Measurements from ENCODE around the gene OR1S2. TPM values are rescaled to one million over a fixed set of nuclear protein-coding genes. Genes with fewer than 3 reads are reported as not detected.
"Not testable (repeated sequence)": the region's sequence is repeated elsewhere in the genome, so short reads cannot be mapped to it uniquely, and the experiment has no call there.

The OR1S2 gene
- not detected in 2 replicates for total RNA-seq (2012; rRNA removed)

DNA sequence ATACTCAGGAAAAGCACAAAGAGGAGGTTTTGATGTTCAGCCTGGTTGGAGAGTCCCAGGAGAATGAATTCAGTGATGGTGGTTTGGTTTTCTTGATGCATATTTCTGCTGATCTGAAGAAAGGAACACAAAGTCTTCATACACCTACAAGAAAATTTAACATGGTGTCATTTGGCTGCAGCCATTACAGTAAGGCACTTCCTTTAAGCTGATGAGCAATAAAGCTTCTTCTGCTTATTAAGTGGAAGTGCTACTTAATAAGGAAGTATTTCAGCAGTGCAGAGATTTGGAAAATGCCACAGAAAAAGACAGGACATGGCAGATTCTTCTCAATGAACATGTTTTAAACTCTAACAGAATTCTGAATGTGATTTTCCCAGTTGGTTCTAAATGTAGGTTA lies at the start of gene OR1S2:
Gene OR1S2 (minus strand): TSS at position 101 of the 400 bp plus-strand sequence. CDS start 0 bp downstream, at position 101.
- no peaks in the 10 kb centered on the region for H3K9me3 ChIP-seq (replicated peaks; ENCODE audit: low read length)
- H3K4me2 ChIP-seq (ENCODE audit: low read length) = no peak within 1 kb of the TSS
- no peak within 1 kb of the TSS for H3K9ac ChIP-seq (ENCODE audit: low read depth, low read length)
- H3K4me3 ChIP-seq (ENCODE audit: low read length) = no peak within 1 kb of the TSS
- no peaks in the 10 kb centered on the region for H3K36me3 ChIP-seq (ENCODE audit: insufficient read depth, low read length)
- H3K27me3 ChIP-seq (ENCODE audit: control insufficient read depth, insufficient read depth, low read length) = no peaks in the 10 kb centered on the region
- H3K4me1 ChIP-seq (ENCODE audit: control insufficient read depth, insufficient read depth, low read length) = no peaks in the 10 kb centered on the region

- H3K4me1 ChIP-seq (ENCODE audit: control insufficient read depth, insufficient read depth, low read length) = no peaks in the 10 kb centered on the region
- no peak overlapping the region for H3K4me3 ChIP-seq (ENCODE audit: low read length)
- no peaks in the 10 kb centered on the region for H3K27me3 ChIP-seq (ENCODE audit: control insufficient read depth, insufficient read depth, low read length)
- no peaks in the 10 kb centered on the region for H3K9me3 ChIP-seq (replicated peaks; ENCODE audit: low read length)
- H3K36me3 ChIP-seq (ENCODE audit: insufficient read depth, low read length) = no peaks in the 10 kb centered on the region
- H3K4me2 ChIP-seq (ENCODE audit: low read length) = no peak overlapping the region
- H3K9ac ChIP-seq (ENCODE audit: low read depth, low read length) = no peak overlapping the region
These were observed 40.0 kb upstream of the OR1S2 start for GRCh38 chr11:58243954-58244353.

GRCh38 chr11:58227956-58228615 lies 24.1 kb upstream of the OR1S2 start:
- no peak overlapping the region for H3K4me2 ChIP-seq (ENCODE audit: low read length)
- H3K9me3 ChIP-seq (replicated peaks; ENCODE audit: low read length) = no peaks in the 10 kb centered on the region
- no peak overlapping the region for H3K4me3 ChIP-seq (ENCODE audit: low read length)
- no peak overlapping the region for H3K9ac ChIP-seq (ENCODE audit: low read depth, low read length)
- H3K27me3 ChIP-seq (ENCODE audit: control insufficient read depth, insufficient read depth, low read length) = no peaks in the 10 kb centered on the region
- no peaks in the 10 kb centered on the region for H3K4me1 ChIP-seq (ENCODE audit: control insufficient read depth, insufficient read depth, low read length)
- no peaks in the 10 kb centered on the region for H3K36me3 ChIP-seq (ENCODE audit: insufficient read depth, low read length)

DNA sequence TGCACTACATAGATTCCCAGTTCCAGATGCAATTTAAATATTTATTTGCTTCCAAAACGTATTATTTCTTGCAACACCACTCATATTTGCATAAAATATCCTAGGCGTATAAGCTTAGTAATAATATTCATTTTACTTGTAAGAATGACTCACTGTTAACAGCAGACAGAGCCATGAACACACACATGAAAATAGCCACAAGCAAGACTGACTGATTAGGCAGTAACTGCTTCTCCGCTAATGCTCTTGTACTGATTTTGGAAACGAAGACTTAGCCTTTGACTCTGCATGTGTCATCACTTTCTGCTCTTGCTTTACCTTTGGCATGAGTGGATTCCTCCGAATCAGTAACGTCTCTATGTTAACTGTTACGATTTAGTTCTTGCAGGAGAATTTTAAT lies 18.8 kb upstream of the OR1S2 start:
- Histone ChIP-seq H3K4me3 (ENCODE audit: low read length) (no peak overlapping the region), H3K4me1 (ENCODE audit: control insufficient read depth, insufficient read depth, low read length) (no peaks in the 10 kb centered on the region), H3K4me2 (ENCODE audit: low read length) (no peak overlapping the region), H3K27me3 (ENCODE audit: control insufficient read depth, insufficient read depth, low read length) (no peaks in the 10 kb centered on the region), H3K9ac (ENCODE audit: low read depth, low read length) (no peak overlapping the region), H3K9me3 (replicated peaks; ENCODE audit: low read length) (no peaks in the 10 kb centered on the region), H3K36me3 (ENCODE audit: insufficient read depth, low read length) (no peaks in the 10 kb centered on the region)

DNA sequence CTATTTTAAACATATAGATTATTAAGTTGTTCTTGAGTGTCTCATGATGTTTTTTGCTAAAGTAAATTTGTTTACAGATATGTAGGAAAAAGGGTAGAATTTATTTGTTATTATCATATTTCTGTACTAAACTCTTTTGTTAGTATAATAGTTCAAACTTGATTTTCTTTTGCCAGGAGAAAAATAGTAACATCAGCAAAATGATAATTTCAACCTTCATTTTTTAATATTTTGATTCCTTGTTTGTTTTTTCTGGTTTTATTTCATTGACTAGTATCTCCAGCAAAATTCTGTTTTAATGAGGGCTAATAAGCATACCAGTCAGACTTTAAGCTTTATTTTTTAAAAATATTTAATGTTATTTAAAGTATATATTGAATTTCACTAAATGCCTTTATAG lies 12.5 kb upstream of the OR1S2 start:
- Histone ChIP-seq H3K36me3 (ENCODE audit: insufficient read depth, low read length) (no peaks in the 10 kb centered on the region), H3K4me1 (ENCODE audit: control insufficient read depth, insufficient read depth, low read length) (no peaks in the 10 kb centered on the region), H3K4me3 (ENCODE audit: low read length) (no peak overlapping the region), H3K4me2 (ENCODE audit: low read length) (no peak overlapping the region), H3K9me3 (replicated peaks; ENCODE audit: low read length) (no peaks in the 10 kb centered on the region), H3K27me3 (ENCODE audit: control insufficient read depth, insufficient read depth, low read length) (no peaks in the 10 kb centered on the region), H3K9ac (ENCODE audit: low read depth, low read length) (no peak overlapping the region)

DNA sequence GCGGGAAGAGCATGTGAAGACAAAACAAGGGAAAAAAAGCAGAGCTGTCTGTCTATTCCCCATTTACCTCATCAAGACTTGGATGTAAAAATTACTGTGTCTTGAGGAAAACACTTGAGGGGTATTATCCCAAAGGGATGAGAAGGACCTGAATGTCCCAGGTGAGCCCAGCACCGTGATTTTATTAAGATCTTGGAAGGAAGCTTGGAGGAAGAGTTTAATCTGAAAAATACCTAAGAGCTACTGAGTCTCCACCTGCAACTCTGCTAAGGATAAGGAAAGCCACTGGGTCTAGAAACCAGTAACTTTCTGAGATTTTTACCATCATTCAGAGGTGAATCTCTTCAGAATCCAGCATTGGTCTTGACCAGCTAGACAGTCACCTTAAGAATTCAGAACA lies 8.5 kb upstream of the OR1S2 start, which contains the start of gene OR1S1:
Gene OR1S1 (plus strand): TSS at position 301 of the 400 bp plus-strand sequence.
- H3K4me1 ChIP-seq (ENCODE audit: control insufficient read depth, insufficient read depth, low read length); H3K9ac ChIP-seq (ENCODE audit: low read depth, low read length); H3K36me3 ChIP-seq (ENCODE audit: insufficient read depth, low read length); H3K9me3 ChIP-seq (replicated peaks; ENCODE audit: low read length); H3K27me3 ChIP-seq (ENCODE audit: control insufficient read depth, insufficient read depth, low read length); H3K4me3 ChIP-seq (ENCODE audit: low read length); H3K4me2 ChIP-seq (ENCODE audit: low read length): not testable (repeated sequence)

- no peaks in the 10 kb centered on the region for H3K9me3 ChIP-seq (replicated peaks; ENCODE audit: low read length)
- H3K4me3 ChIP-seq (ENCODE audit: low read length) = no peak overlapping the region
- H3K27me3 ChIP-seq (ENCODE audit: control insufficient read depth, insufficient read depth, low read length) = no peaks in the 10 kb centered on the region
- no peaks in the 10 kb centered on the region for H3K36me3 ChIP-seq (ENCODE audit: insufficient read depth, low read length)
- H3K9ac ChIP-seq (ENCODE audit: low read depth, low read length) = no peak overlapping the region
- H3K4me1 ChIP-seq (ENCODE audit: control insufficient read depth, insufficient read depth, low read length) = no peaks in the 10 kb centered on the region
- H3K4me2 ChIP-seq (ENCODE audit: low read length) = no peak overlapping the region
These were observed 4.7 kb downstream of the OR1S2 start for GRCh38 chr11:58199271-58199670.

GRCh38 chr11:58195939-58196338 lies 8.0 kb downstream of the OR1S2 start:
- Histone ChIP-seq H3K9me3 (replicated peaks; ENCODE audit: low read length) (no peaks in the 10 kb centered on the region), H3K9ac (ENCODE audit: low read depth, low read length) (no peak overlapping the region), H3K4me2 (ENCODE audit: low read length) (no peak overlapping the region), H3K4me3 (ENCODE audit: low read length) (no peak overlapping the region), H3K36me3 (ENCODE audit: insufficient read depth, low read length) (no peaks in the 10 kb centered on the region), H3K27me3 (ENCODE audit: control insufficient read depth, insufficient read depth, low read length) (no peaks in the 10 kb centered on the region), H3K4me1 (ENCODE audit: control insufficient read depth, insufficient read depth, low read length) (no peaks in the 10 kb centered on the region)

DNA sequence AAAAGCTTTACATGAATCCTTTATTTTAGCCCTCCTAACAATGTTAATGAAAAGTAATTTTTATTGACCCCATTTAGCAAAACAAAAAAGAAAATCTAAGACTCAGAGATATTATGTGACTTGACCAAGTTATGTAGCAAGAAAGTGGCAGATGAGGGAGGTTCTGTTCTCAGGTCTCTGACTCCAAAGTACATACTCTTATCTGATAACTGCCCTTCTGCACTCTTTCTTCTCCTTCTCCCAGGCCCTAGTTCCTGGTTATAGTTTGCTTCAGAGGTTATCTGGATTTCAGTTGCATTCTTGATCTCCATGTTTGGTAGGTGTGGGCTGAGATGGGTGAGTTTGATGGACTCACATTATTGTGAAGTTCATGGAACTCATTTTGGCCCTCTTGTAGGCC lies 10.6 kb downstream of the OR1S2 start:
- Histone ChIP-seq H3K9me3 (replicated peaks; ENCODE audit: low read length) (no peaks in the 10 kb centered on the region), H3K4me1 (ENCODE audit: control insufficient read depth, insufficient read depth, low read length) (no peaks in the 10 kb centered on the region), H3K27me3 (ENCODE audit: control insufficient read depth, insufficient read depth, low read length) (no peaks in the 10 kb centered on the region), H3K9ac (ENCODE audit: low read depth, low read length) (no peak overlapping the region), H3K36me3 (ENCODE audit: insufficient read depth, low read length) (no peaks in the 10 kb centered on the region), H3K4me3 (ENCODE audit: low read length) (no peak overlapping the region), H3K4me2 (ENCODE audit: low read length) (no peak overlapping the region)

DNA sequence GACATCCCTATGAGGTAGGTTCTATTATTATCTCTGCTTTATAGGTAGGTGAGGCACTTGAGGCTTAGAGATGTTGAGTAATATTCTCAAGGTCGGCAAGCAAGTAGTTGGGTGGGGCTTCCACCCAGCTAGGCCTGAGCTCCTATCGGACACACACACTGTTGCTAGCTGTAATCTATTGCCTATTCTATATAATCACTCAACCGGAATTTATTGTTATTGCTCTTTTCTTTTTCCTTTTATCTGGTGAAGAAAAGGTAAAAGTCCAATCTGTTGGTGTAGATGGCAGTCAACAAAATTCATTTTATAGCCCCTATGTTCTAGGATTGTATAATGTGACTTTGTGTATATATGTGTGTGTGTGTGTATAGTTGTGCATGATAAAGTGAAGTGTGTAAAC lies 11.7 kb downstream of the OR1S2 start:
- no peak overlapping the region for H3K4me2 ChIP-seq (ENCODE audit: low read length)
- no peaks in the 10 kb centered on the region for H3K9me3 ChIP-seq (replicated peaks; ENCODE audit: low read length)

DNA sequence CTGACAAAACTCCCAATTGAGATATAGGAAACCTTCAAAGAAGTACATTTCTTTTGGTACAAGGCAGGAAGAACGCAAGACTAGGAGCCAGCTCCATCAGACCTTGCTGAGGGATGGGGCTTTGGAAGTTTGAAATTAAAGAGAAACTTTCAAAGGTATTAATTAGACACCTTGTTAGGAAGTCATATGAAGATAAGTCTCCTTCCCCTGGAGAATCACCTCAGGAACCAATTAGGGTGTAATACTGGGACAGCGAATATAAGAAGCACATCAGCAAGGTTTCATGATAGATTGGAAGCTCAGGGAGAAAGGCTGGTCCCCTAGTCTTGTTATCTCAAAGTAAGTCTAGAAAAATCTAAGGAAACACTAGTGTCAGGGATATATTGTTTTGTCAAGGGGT lies 15.2 kb downstream of the OR1S2 start, which contains the start of gene OR9Q2:
Gene OR9Q2 (plus strand): TSS at position 301 of the 400 bp plus-strand sequence. CDS start 1,421 bp downstream, outside the sequence.
- H3K9ac ChIP-seq (ENCODE audit: low read depth, low read length) = no peak within 1 kb of the TSS
- no peak within 1 kb of the TSS for H3K4me2 ChIP-seq (ENCODE audit: low read length)
- H3K9me3 ChIP-seq (replicated peaks; ENCODE audit: low read length) = no peaks in the 10 kb centered on the region
- H3K36me3 ChIP-seq (ENCODE audit: insufficient read depth, low read length) = no peaks in the 10 kb centered on the region
- H3K4me1 ChIP-seq (ENCODE audit: control insufficient read depth, insufficient read depth, low read length) = no peaks in the 10 kb centered on the region
- no peak within 1 kb of the TSS for H3K4me3 ChIP-seq (ENCODE audit: low read length)
- no peaks in the 10 kb centered on the region for H3K27me3 ChIP-seq (ENCODE audit: control insufficient read depth, insufficient read depth, low read length)

More for the DNA sequence above, 11.7 kb downstream of the OR1S2 start:
- Histone ChIP-seq H3K4me3 (ENCODE audit: low read length) (no peak overlapping the region), H3K9ac (ENCODE audit: low read depth, low read length) (no peak overlapping the region), H3K36me3 (ENCODE audit: insufficient read depth, low read length) (no peaks in the 10 kb centered on the region), H3K4me1 (ENCODE audit: control insufficient read depth, insufficient read depth, low read length) (no peaks in the 10 kb centered on the region), H3K27me3 (ENCODE audit: control insufficient read depth, insufficient read depth, low read length) (no peaks in the 10 kb centered on the region)

DNA sequence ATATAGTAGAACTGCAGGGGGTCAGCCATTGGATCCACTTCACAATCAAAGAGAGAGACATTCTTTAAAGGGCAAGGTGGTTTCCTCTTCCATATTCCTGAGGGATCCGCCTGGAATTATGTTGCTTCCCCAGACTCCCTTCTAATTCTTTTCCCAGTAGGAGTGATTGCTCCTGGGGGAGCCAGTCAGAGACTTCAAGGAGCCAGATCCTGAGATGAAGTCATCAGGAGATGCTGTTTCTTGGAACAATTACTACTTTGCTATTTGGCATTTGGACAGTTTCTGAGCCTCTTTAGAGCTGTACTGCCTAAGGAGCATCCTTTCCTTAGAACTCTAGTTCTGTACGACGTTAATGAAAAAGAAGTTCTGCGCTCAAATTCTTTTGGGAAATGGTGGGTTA lies 17.0 kb downstream of the OR1S2 start:
- H3K4me3 ChIP-seq (ENCODE audit: low read length) = no peak overlapping the region
- H3K9me3 ChIP-seq (replicated peaks; ENCODE audit: low read length) = no peaks in the 10 kb centered on the region
- no peaks in the 10 kb centered on the region for H3K4me1 ChIP-seq (ENCODE audit: control insufficient read depth, insufficient read depth, low read length)
- H3K27me3 ChIP-seq (ENCODE audit: control insufficient read depth, insufficient read depth, low read length) = no peaks in the 10 kb centered on the region
- no peak overlapping the region for H3K9ac ChIP-seq (ENCODE audit: low read depth, low read length)
- H3K4me2 ChIP-seq (ENCODE audit: low read length) = no peak overlapping the region
- no peaks in the 10 kb centered on the region for H3K36me3 ChIP-seq (ENCODE audit: insufficient read depth, low read length)

Data from skeletal muscle satellite cell (primary cell).